K562 (cell line): ENCODE results near the gene MAN2B1.

ENCODE experiments used
- POLR2A ChIP-seq: fragments of 450-650 bp; conservative IDR thresholded peaks from 2 replicates; pipeline ENCODE4 v1.6.1; 2016
- TF ChIP-seq, protein P1 (sequence below): fragments of 250-450 bp; sonication (Bioruptor Pico); IDR thresholded peaks from 2 replicates; pipeline ENCODE4 v1.8.0; 2022; ENCODE audit warnings: moderate library complexity, mild to moderate bottlenecking, inconsistent platforms

DNA sequence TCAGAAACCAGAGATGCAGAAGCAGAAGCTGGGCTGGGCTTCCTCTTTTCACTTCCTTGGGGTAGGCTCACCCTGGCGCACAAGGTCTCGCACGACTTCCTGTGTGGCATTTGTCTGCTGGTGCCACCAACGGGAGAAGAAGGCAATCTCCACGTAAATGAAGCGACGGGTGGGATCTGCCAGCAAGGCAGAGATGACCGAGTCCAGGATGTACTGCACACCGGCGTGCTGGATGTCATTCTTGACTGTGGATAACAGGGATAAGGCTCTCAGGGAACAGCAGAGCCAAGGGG lies 1.3 kb downstream of the MAN2B1 start:
- TF ChIP-seq, protein P1, sequence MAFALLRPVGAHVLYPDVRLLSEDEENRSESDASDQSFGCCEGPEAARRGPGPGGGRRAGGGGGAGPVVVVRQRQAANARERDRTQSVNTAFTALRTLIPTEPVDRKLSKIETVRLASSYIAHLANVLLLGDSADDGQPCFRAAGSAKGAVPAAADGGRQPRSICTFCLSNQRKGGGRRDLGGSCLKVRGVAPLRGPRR (CRISPR knock-in tag): no peak
- TF ChIP-seq POLR2A: no peak
